Cardiac atrium fibroblast (primary cell): ENCODE results near the gene TCF25. TPM values are rescaled to one million over a fixed set of nuclear protein-coding genes. Genes with fewer than 3 reads are reported as not detected.

Source experiments
- total RNA-seq: library from RNA; depleted of rRNA; stranded (reverse); fragments of >200 nt; gene quantifications from 2 replicates; pipeline ENCODE4 v1.2.3, GENCODE V29; 2015

The TCF25 gene, protein sequence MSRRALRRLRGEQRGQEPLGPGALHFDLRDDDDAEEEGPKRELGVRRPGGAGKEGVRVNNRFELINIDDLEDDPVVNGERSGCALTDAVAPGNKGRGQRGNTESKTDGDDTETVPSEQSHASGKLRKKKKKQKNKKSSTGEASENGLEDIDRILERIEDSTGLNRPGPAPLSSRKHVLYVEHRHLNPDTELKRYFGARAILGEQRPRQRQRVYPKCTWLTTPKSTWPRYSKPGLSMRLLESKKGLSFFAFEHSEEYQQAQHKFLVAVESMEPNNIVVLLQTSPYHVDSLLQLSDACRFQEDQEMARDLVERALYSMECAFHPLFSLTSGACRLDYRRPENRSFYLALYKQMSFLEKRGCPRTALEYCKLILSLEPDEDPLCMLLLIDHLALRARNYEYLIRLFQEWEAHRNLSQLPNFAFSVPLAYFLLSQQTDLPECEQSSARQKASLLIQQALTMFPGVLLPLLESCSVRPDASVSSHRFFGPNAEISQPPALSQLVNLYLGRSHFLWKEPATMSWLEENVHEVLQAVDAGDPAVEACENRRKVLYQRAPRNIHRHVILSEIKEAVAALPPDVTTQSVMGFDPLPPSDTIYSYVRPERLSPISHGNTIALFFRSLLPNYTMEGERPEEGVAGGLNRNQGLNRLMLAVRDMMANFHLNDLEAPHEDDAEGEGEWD
- total RNA-seq = 137 and 166 TPM in 2 replicates

DNA sequence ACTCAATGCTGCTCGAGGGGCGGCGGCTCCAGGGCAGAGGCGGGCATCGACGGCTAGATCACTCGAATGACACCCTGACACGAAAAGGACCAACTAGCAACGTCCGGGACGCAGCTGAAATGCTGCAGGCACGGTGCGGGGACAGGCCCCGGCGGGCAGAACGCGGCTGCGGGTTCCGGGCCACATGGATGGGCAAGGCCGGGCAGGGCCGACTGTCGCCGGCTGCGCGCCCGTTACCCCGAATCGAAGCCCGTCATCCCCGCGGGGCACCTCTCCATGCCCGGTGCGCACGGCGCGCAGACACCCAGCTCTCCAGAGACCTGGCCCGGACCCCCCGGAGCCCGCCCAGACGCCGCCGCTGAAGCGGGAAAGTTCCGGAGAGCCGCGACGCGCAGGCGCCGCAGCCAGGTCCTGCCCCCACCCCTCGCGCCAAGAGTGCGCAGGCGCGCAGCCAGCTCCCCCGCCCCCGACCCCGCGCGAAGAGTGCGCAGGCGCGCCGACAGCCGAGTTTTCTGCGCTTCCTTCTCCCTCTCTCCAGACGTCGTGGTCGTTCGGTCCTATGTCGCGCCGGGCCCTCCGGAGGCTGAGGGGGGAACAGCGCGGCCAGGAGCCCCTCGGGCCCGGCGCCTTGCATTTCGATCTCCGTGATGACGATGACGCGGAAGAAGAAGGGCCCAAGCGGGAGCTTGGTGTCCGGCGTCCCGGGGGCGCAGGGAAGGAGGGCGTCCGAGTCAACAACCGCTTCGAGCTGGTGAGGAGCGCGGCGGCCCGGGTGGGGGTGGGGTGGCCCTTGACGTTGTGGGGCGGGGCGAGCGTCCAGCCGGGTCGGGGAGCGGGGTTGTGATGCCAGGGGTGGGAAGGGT lies at the start of gene TCF25:
Gene TCF25 (plus strand): TSS at position 484 of the 863 bp plus-strand sequence. CDS start 76 bp downstream, at position 560.

GRCh38 chr16:89828199-89828869 lies 45.1 kb upstream of the TCF25 start, which contains the start of gene SPIRE2:
SPIRE2 (plus strand) TSS chr16:89828475; CDS start chr16:89828551, 76 bp downstream.

DNA sequence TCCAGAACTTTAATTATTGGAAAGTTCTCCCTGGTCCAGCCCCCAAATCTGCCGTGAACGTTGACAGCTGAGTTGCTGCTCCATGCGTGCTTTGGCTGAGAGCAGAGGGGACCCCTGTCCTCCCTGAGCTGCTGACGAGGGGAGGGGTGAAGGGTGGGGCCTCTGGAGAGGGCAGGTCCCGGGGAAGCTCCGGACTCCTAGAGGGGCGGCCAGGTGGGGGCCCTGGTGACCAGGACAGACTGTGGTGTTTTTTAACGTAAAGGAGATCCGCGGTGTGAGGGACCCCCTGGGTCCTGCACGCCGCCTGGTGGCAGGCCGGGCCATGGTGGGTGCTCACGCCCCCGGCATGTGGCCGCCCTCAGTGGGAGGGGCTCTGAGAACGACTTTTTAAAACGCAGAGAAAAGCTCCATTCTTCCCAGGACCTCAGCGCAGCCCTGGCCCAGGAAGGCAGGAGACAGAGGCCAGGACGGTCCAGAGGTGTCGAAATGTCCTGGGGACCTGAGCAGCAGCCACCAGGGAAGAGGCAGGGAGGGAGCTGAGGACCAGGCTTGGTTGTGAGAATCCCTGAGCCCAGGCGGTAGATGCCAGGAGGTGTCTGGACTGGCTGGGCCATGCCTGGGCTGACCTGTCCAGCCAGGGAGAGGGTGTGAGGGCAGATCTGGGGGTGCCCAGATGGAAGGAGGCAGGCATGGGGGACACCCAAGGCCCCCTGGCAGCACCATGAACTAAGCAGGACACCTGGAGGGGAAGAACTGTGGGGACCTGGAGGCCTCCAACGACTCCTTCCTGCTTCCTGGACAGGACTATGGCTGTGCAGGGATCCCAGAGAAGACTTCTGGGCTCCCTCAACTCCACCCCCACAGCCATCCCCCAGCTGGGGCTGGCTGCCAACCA lies 45.3 kb downstream of the TCF25 start, which contains the start of gene MC1R:
Gene MC1R (plus strand): TSS at position 410 of the 895 bp plus-strand sequence. CDS start 397 bp downstream, at position 807.

DNA sequence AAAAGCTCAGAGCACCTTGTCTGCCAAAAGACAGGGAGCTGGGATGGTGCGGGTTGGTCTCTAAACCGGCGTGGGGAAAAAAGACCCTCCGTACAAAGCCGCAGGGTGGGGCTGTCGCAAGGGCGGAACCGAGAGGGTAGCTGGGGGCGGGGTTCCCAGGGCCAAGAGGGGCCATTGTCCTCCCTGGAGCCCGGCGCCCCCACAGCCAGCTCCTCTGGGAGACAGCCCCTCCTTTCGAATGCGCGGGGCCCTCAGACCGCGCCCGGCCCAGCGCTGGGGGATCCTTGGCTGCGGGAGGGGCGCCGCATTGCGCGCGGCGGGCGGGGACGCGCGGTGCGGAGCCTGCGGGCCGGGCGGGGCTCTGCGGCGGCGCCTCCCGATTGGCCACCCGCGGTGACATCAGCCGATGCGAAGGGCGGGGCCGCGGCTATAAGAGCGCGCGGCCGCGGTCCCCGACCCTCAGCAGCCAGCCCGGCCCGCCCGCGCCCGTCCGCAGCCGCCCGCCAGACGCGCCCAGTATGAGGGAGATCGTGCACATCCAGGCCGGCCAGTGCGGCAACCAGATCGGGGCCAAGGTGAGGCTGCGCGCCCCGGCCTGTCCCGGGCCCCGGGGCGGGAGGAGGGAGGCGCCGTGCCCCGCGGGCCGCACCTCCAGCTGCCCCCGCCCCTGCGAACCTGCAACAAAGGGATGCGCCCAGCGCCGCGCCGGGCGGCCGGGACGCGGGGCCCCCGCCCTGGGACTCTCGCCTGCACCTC lies 49.7 kb downstream of the TCF25 start, which contains the start of gene TUBB3:
Gene TUBB3 (plus strand): TSS at position 459 of the 756 bp plus-strand sequence. CDS start 60 bp downstream, at position 519.

Other genes starting within 250 kb of the TCF25 start
- 84.3 and 129 TPM in 2 replicates for gene CHMP1A, start 215.9 kb upstream of the TCF25 start, total RNA-seq
- gene SPATA33, start 215.8 kb upstream of the TCF25 start, total RNA-seq = 0.36 and 2.9 TPM in 2 replicates
- 38.9 and 41.0 TPM in 2 replicates for gene CDK10, start 186.9 kb upstream of the TCF25 start, total RNA-seq
- 13.1 and 13.9 TPM in 2 replicates for gene SPATA2L, start 171.9 kb upstream of the TCF25 start, total RNA-seq
- gene VPS9D1, start 152.7 kb upstream of the TCF25 start, total RNA-seq = 9.7 and 10.8 TPM in 2 replicates
- gene ZNF276, start 152.1 kb upstream of the TCF25 start, total RNA-seq = 8.7 and 16.6 TPM in 2 replicates
- 8.1 and 12.5 TPM in 2 replicates for gene FANCA, start 56.9 kb upstream of the TCF25 start, total RNA-seq
- 1.8 and 3.8 TPM in 2 replicates for gene SPIRE2, start 45.1 kb upstream of the TCF25 start, total RNA-seq
- gene MC1R, start 45.3 kb downstream of the TCF25 start, total RNA-seq = 5.8 and 7.4 TPM in 2 replicates
- 163 and 175 TPM in 2 replicates for gene TUBB3, start 49.8 kb downstream of the TCF25 start, total RNA-seq
- gene DEF8, start 75.2 kb downstream of the TCF25 start, total RNA-seq = 70.3 and 75.6 TPM in 2 replicates
- gene DBNDD1, start 145.9 kb downstream of the TCF25 start, total RNA-seq = 0.49 and 0.54 TPM in 2 replicates
- not detected in 2 replicates for gene PRDM7, start 203.7 kb downstream of the TCF25 start, total RNA-seq